COLO668 (cell line): ENCODE results near the gene STOM.

Experiments
- DNase-seq: peaks from one replicate; lab custom pipeline; 2025; ENCODE audit not compliant: unreplicated experiment; lab: John Stamatoyannopoulos, UW

STOM gene

GRCh38 chr9:121372239-121373010 is 2.4 kb upstream of the STOM start:
- DNase-seq = no peak

DNA sequence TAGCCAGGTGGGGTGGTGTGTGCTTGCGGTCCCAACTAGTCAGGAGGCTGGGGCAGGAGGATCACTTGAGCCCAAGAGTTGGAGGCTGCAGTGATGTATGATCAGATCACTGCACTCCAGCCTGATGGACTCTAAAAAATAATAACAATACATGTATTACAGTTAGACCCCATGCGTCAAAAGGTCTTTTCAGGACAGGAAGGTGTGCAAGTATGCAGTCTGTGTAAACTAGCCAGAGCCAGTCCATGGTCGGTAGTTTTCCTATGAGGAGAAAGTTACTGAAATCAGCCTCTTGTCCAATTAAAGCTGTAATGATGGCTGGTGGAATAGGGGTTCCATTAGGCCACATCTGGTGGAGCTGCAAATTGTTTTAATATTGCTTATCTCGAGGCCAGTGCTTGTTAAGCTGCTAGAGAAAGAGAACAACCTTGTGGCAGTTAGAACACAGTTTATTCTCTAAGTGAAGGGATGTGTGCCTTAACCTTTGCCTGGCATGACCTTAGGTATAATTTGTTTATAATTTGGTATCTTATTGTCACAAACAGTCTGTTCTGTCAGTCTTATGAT is 1.5 kb upstream of the STOM start:
- DNase-seq = no peak

DNA sequence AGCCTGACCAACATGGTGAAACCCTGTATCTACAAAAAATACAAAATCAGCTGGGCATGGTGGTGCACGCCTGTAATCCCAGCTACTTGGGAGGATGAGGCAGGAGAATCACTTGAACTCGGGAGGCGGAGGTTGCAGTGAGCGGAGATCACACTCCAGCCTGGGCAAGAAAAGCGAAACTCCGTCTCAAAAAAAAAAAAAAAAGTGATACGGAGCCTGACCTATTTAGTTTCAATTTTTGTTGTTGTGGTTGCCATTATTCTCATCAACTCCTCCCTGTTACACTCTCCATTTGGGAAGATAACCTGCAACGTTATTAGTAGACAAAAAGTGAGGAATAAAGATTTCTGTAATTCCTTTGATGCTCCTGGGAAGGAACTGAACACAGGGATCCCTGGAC is 1.3 kb downstream of the STOM start:
- DNase-seq = no peak

GRCh38 chr9:121368138-121368522 is 1.9 kb downstream of the STOM start:
- DNase-seq = no peak

DNA sequence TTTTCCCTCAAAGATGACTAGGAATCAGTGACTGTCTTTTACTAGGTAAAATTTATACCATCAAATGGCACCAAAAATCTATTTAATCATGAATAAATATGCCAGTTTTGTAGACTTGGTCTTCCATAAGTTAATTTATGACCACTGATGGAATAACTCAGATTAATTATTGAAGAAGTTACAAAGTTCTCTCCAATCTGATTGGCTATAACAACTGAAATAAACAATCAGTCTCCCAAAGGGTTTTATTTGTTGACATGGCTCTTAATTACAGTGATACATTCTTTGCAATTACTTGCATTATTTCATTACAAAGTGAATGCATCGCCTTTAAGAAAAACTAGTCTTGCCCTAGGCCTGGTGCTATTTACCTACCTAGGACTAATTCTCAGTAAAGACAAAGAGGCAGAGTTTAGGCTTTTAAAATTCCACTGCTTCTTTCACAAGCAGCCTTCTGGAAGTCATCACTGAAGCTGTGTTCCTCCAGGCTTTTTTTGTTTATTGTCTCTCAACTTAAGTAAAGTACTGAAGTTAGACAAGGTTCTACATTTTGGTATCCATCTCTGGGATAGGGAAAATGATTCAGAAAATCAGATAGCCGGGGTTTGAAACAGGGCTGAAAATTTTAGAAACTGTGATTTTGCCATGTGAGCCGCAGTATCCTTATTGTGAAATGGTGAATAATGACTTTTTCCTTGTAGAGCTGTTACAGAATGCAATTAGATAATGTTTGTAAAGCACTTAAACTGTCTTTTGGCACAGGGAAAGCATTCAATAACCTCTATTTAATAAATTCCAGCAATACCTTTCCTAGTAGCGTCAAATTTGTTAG is 2.5 kb downstream of the STOM start:
- DNase-seq = no peak

DNA sequence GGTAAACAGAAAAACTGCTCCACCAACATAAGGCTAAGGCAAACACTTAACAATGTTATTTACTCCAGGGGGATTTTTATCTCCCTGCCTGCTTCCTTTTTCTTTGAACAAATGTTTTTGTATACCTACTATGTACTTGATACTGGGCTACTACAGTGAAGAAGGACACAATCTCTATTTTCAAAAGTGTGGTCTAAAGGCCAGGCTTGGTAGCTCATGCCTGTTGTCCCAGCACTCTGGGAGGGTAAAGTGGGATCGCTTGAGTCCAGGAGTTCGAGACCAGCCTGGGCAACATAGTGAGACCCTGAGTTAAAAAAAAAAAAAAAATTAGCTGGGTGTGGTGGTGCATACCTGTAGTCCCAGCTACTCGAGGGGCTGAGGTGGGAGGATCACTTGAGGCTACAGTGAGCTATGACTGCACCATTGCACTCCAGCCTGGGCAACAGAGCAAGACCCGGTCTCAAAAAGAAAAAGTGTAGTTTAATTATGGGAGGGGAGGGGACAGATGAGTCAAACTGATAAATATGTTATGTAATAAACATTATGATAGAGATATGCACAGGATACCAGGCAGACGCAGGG is 3.3 kb downstream of the STOM start:
- DNase-seq = no peak

GRCh38 chr9:121365564-121365963 is 4.5 kb downstream of the STOM start:
- no peak for DNase-seq

- no peak for DNase-seq
These were observed 5.2 kb downstream of the STOM start for GRCh38 chr9:121364886-121365285.

GRCh38 chr9:121364077-121364476 is 6.0 kb downstream of the STOM start:
- no peak for DNase-seq

DNA sequence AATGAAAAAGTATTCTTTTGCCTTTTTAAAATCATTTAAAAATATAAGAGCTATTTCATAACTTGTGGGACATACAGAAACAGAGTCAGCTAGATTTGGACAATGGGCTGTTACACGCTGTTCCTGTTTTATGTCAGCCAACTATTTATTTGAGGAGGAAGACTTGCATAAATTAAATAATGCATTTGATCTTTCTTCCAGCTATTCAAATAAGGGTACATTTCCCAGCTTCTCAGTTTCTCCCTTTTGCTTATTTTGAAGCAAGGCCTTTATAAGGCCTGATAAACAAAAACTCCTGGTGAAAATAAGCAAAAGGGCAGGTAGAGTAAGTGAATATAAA is 6.5 kb downstream of the STOM start:
- no peak for DNase-seq

- no peak for DNase-seq
These were observed 7.0 kb downstream of the STOM start for GRCh38 chr9:121362813-121363621.

- DNase-seq = no peak
These were observed 9.3 kb downstream of the STOM start for GRCh38 chr9:121360601-121361374.

- no peak for DNase-seq
These were observed 10.4 kb downstream of the STOM start for GRCh38 chr9:121359351-121360294.

- no peak for DNase-seq
These were observed 11.3 kb downstream of the STOM start for GRCh38 chr9:121358751-121359150.

DNA sequence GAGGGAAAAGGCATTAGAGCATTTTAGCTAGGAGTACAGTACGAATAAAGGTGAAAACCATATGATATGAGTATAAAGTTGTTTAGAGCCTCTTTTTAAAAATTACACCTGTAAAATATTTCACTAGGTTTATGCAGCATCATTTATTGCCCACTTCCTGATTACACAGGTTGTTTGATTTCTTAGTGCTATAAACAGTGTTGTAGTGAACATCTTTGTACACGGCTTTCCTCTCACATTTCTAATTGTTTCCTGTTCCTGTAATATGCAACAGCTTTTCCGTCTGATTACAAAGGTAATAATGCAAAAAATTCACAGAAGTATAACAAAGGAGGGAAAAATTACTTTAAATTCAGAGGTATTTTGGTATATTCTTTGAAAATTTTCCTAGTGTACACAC is 13.0 kb downstream of the STOM start:
- no peak for DNase-seq

DNA sequence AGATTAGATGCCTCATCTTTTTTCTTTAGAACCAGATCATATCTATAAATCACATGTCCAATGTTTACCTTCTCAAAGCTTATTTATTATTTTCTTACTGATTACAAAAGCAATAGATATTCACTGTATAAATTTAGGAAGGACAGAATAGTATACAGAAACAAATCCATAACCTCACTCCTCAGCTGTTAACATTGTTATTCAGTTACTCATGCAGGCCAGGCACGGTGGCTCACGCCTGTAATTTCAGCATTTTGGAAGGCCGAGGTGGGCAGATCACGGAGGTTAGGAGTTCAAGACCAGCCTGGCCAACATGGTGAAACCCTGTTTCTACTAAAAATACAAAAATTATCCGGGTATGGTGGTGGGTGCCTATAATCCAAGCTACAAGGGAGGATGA is 15.3 kb downstream of the STOM start:
- no peak for DNase-seq

DNA sequence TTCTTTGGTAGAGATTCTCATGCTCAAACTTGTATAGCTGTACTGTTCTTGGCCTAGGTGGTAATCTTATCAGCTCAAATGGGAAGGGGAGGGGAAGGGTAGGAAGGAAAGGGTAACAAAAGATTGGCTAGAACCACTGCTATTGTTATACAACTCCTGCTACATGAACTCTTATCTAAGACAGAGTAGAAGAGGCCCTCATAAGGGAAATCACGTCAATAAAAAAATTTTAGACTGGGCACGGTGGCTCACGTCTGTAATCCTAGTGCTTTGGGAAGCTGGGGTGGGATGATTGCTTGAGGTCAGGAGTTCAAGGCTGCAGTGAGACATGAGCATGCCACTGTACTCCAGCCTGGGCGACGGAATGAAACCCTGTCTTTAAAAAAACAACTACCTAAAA is 15.9 kb downstream of the STOM start:
- no peak for DNase-seq

GRCh38 chr9:121353241-121354061 is 16.6 kb downstream of the STOM start:
- DNase-seq = no peak
